Fibroblast of peridontal ligament (primary cell): Measurements from ENCODE around the gene TAGLN3.
A peak's percentile ranks its signal among the peaks of the same experiment; 100 is the strongest.

Source experiments
- DNase-seq: peaks from one replicate; pipeline ENCODE4 v3.0.0-alpha.2; 2010; ENCODE audit errors: extremely low read depth

Gene TAGLN3

GRCh38 chr3:111978583-111979433, 19.9 kb upstream of the TAGLN3 start, which contains the start of gene ABHD10:
TSS of gene ABHD10 (plus strand) at chr3:111979026. CDS start at chr3:111979062, 36 bp downstream.
- peak; percentile 99 for DNase-seq

- peak; percentile 29 for DNase-seq
These were observed 19.2 kb upstream of the TAGLN3 start for GRCh38 chr3:111979434-111980038.

GRCh38 chr3:111980716-111981456, 17.8 kb upstream of the TAGLN3 start:
- DNase-seq: no peak

- no peak for DNase-seq
These were observed 17.3 kb upstream of the TAGLN3 start for GRCh38 chr3:111981457-111981763.

GRCh38 chr3:111984636-111985298, 14.0 kb upstream of the TAGLN3 start:
- no peak for DNase-seq

- no peak for DNase-seq
These were observed 11.9 kb upstream of the TAGLN3 start for GRCh38 chr3:111986800-111987199.

GRCh38 chr3:111989061-111989678, 9.6 kb upstream of the TAGLN3 start:
- peak; percentile 82 for DNase-seq

GRCh38 chr3:111993038-111993437, 5.7 kb upstream of the TAGLN3 start:
- DNase-seq: no peak

- no peak for DNase-seq
These were observed 982 bp downstream of the TAGLN3 start for GRCh38 chr3:111999484-112000324.

- DNase-seq: no peak
These were observed 1.6 kb downstream of the TAGLN3 start for GRCh38 chr3:112000367-112000771.

GRCh38 chr3:112000966-112001365, 2.2 kb downstream of the TAGLN3 start:
- no peak for DNase-seq

- DNase-seq: no peak
These were observed 2.8 kb downstream of the TAGLN3 start for GRCh38 chr3:112001526-112001925.

GRCh38 chr3:112002096-112002971, 3.6 kb downstream of the TAGLN3 start:
- DNase-seq: no peak

- DNase-seq: no peak
These were observed 4.8 kb downstream of the TAGLN3 start for GRCh38 chr3:112003321-112004080.

GRCh38 chr3:112004187-112004586, 5.5 kb downstream of the TAGLN3 start:
- no peak for DNase-seq

- no peak for DNase-seq
These were observed 5.9 kb downstream of the TAGLN3 start for GRCh38 chr3:112004669-112005068.

GRCh38 chr3:112005091-112005672, 6.5 kb downstream of the TAGLN3 start:
- DNase-seq: peak; percentile 29

- DNase-seq: peak; percentile 85
These were observed 8.9 kb downstream of the TAGLN3 start for GRCh38 chr3:112007633-112008032.

- no peak for DNase-seq
These were observed 10.9 kb downstream of the TAGLN3 start for GRCh38 chr3:112009670-112010069.
